Tibial nerve (tissue), 3 donors: Measurements from ENCODE around the gene MPRIP.

ENCODE experiments used
- POLR2A ChIP-seq, 2 donors: fragments of 450-650 bp; IDR thresholded peaks; one replicate each; pipeline ENCODE4 v1.6.1; 2017; ENCODE audit warnings: antibody characterized with exemption in 2 of 2, mild to moderate bottlenecking in 2 of 2, moderate library complexity in 2 of 2
- TF ChIP-seq, protein P1 (sequence below), 5 experiments: fragments of 200-600 bp in 3 of 5; fragments of 450-650 bp in 2 of 5; sonication (generic) in 3 of 5; IDR thresholded peaks; one replicate each; pipeline ENCODE4 v1.5.1; 2016 to 2019; ENCODE audit warnings: antibody characterized with exemption in 5 of 5, mild to moderate bottlenecking in 3 of 5, moderate library complexity in 2 of 5

DNA sequence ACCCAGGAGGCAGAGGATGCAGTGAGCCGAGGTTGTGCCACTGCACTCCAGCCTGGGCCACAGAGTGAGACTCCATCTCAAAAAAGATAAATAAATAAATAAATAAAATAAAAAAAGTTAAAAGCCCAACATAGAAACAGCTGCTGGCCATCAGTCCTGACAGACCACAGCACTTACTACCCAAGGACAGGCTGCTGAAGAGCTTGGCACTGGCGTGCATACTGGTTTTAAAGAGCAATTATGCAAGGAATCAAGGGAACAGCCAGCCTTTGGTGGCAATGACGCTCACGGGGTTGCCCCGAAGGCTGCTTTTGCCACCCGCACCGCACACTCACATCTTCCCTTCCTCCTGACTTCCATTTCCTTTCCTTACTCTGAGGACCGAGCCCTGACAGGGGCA, 159.7 kb downstream of the MPRIP start:
- TF ChIP-seq, protein P1, sequence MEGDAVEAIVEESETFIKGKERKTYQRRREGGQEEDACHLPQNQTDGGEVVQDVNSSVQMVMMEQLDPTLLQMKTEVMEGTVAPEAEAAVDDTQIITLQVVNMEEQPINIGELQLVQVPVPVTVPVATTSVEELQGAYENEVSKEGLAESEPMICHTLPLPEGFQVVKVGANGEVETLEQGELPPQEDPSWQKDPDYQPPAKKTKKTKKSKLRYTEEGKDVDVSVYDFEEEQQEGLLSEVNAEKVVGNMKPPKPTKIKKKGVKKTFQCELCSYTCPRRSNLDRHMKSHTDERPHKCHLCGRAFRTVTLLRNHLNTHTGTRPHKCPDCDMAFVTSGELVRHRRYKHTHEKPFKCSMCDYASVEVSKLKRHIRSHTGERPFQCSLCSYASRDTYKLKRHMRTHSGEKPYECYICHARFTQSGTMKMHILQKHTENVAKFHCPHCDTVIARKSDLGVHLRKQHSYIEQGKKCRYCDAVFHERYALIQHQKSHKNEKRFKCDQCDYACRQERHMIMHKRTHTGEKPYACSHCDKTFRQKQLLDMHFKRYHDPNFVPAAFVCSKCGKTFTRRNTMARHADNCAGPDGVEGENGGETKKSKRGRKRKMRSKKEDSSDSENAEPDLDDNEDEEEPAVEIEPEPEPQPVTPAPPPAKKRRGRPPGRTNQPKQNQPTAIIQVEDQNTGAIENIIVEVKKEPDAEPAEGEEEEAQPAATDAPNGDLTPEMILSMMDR (IDR thresholded peaks at IDR 0.05), result no peak
- no peak for TF ChIP-seq POLR2A (IDR thresholded peaks at IDR 0.05)
